ENCODE data around the gene GNAL. TPM values are rescaled to one million over a fixed set of nuclear protein-coding genes. Genes with fewer than 3 reads are reported as not detected.

Gene GNAL
- total and polyA plus RNA-seq, 2 of the 4 experiments (the other 2 are of a cell fraction) = 0.15 to 0.36 TPM

- H3K18ac ChIP-seq (ENCODE audit: low read depth, low read length) = no peak overlapping the region
- H3K27ac ChIP-seq (ENCODE audit: insufficient read depth, low read length) = no peak overlapping the region
- WGBS, 2 experiments (ENCODE audit: extremely low coverage in 2 of 2, insufficient read length in 1 of 2) = 77% methylated on average over 3 of the region's 4 CpGs; no CpG with 5 or more reads in 1 of the 2 experiments
- peaks cover 73% of the 10 kb centered on the region for H3K27me3 ChIP-seq (ENCODE audit: control insufficient read depth, insufficient read depth, low read length)
- no peaks in the 10 kb centered on the region for H3K4me1 ChIP-seq (ENCODE audit: control insufficient read depth, insufficient read depth, low read length)
- no peak overlapping the region for H3K4me2 ChIP-seq (ENCODE audit: low read depth, low read length)
- H2AK9ac ChIP-seq (replicated peaks; ENCODE audit: low read depth, low read length, poor library complexity) = no peak overlapping the region
- no peak overlapping the region for H2BK120ac ChIP-seq (ENCODE audit: low read depth, low read length)
- H3K79me1 ChIP-seq (ENCODE audit: low read depth in 1 of 2, low read length in 2 of 2) = no peaks in the 10 kb centered on the region
- H2AFZ ChIP-seq (replicated peaks; ENCODE audit: low read length, poor library complexity) = no peak overlapping the region
- H3K4ac ChIP-seq (ENCODE audit: low read depth, low read length) = no peak overlapping the region
- DNase-seq (no peak), ATAC-seq (ENCODE audit: low read depth) (no peak)
- no peak overlapping the region for H4K8ac ChIP-seq (ENCODE audit: low read depth in 2 of 2, low read length in 2 of 2)
- no peaks in the 10 kb centered on the region; the same call in 1 of the 2 replicates for H3K9me3 ChIP-seq (ENCODE audit: control insufficient read depth, insufficient read depth, low read length)
- dilution Hi-C loops (cut with HindIII; ENCODE audit: low sequenced_read_pairs, unreplicated experiment) (no loop called here), in situ Hi-C loops (cut with MboI; ENCODE audit: low sequenced_read_pairs) (no loop called here), intact Hi-C loops (cut with micrococcal nuclease) (no loop called here)
- no peak overlapping the region for H3K4me3 ChIP-seq (ENCODE audit: insufficient read depth, low read depth, low read length)
- H3K23ac ChIP-seq (ENCODE audit: low read depth, low read length) = no peak overlapping the region
- H4K5ac ChIP-seq (ENCODE audit: low read depth, low read length) = no peak overlapping the region
- no peak overlapping the region for H2BK15ac ChIP-seq (ENCODE audit: low read depth, low read length)
- no TSS peak for BruUV-seq (replicated peaks)
- ChIA-PET POLR2A (ENCODE audit: unreplicated experiment) (no interaction called here), CTCF (no interaction called here)
- H2BK5ac ChIP-seq (ENCODE audit: low read depth, low read length, poor library complexity, severe bottlenecking) = no peak overlapping the region
- no peak overlapping the region for H3K9ac ChIP-seq (ENCODE audit: low read depth, low read length)
- H3K36me3 ChIP-seq (ENCODE audit: control insufficient read depth, insufficient read depth, low read length) = no peaks in the 10 kb centered on the region
- no peak overlapping the region for H3K14ac ChIP-seq (replicated peaks; ENCODE audit: low read depth, low read length)
- no peak overlapping the region for H3K56ac ChIP-seq (ENCODE audit: extremely low read depth, insufficient read depth, low read length)
- H4K91ac ChIP-seq (ENCODE audit: insufficient read depth, low read depth, low read length) = no peak overlapping the region
- no peak for TF ChIP-seq ELK1 (IDR thresholded peaks at IDR 0.05; ENCODE audit: borderline replicate concordance, low read depth, low read length)
- TF ChIP-seq BHLHE40 (IDR thresholded peaks at IDR 0.05; ENCODE audit: low read depth, low read length) = no peak
- no peak for TF ChIP-seq FOS (IDR thresholded peaks at IDR 0.05; ENCODE audit: low read depth, low read length)
- TF ChIP-seq USF2 (IDR thresholded peaks at IDR 0.05; ENCODE audit: low read depth, low read length) = no peak
- TF ChIP-seq MAFK (IDR thresholded peaks at IDR 0.05; ENCODE audit: low read depth, low read length) = no peak
- no peak for TF ChIP-seq RAD21 (IDR thresholded peaks at IDR 0.05; ENCODE audit: low read length)
- no peak overlapping the region for H2BK20ac ChIP-seq (ENCODE audit: low read depth, low read length)
- no peak overlapping the region for H2AK5ac ChIP-seq (ENCODE audit: low read depth, low read length)
- H4K20me1 ChIP-seq (ENCODE audit: insufficient read depth, low read length) = no peaks in the 10 kb centered on the region
- H3K9me1 ChIP-seq (ENCODE audit: insufficient read depth, low read length) = no peaks in the 10 kb centered on the region
Observed at GRCh38 chr18:11747286-11747685, 58.2 kb downstream of the GNAL start.
